Caco-2 (cell line): ENCODE data around the gene RASL11B. TPM values are rescaled to one million over a fixed set of nuclear protein-coding genes. Genes with fewer than 3 reads are reported as not detected.
"Not testable (repeated sequence)": the region's sequence is repeated elsewhere in the genome, so short reads cannot be mapped to it uniquely, and the experiment has no call there.

Experiments used
- BruUV-seq: library from RNA; stranded (reverse); fragments of 400-500 nt; replicated peaks from 2 replicates; lab custom pipeline; 2021; lab: Mats Ljungman, UMichigan
- CTCF ChIA-PET: fragments of 300-600 bp; sonication (Branson Sonifier 250); formaldehyde crosslinking; loops from one replicate; lab custom pipeline; 2022; ENCODE audit warnings: antibody characterized with exemption; lab: Charles Lee
- POLR2A ChIA-PET: fragments of 300-600 bp; sonication (Branson Sonifier 250); formaldehyde crosslinking; loops from one replicate; lab custom pipeline; 2022; ENCODE audit warnings: antibody characterized with exemption; lab: Charles Lee
- DNase-seq, 2 experiments: peaks; one replicate each; pipeline versions ENCODE4 v3.0.0 to v3.0.0-alpha.2; 2020 to 2022
- H3K27me3 ChIP-seq: replicated peaks from 2 replicates; pipeline ENCODE4 v1.6.0; 2011; ENCODE audit warnings: low read length; ENCODE audit not compliant: control insufficient read depth, insufficient read depth
- H3K36me3 ChIP-seq: 2 replicates; pipeline ENCODE4 v1.5.1; 2011; ENCODE audit warnings: low read length; ENCODE audit not compliant: control insufficient read depth, insufficient read depth
- H3K4me1 ChIP-seq: fragments of 250-450 bp; sonication (Bioruptor Pico); 2 replicates; pipeline ENCODE4 v1.5.1; 2020; ENCODE audit warnings: mild to moderate bottlenecking
- H3K4me3 ChIP-seq: 2 replicates; pipeline ENCODE4 v1.5.1; 2011; ENCODE audit warnings: low read depth, mild to moderate bottlenecking, control low read depth, low read length
- H3K9me3 ChIP-seq: fragments of 250-450 bp; sonication (Bioruptor Pico); 2 replicates; pipeline ENCODE4 v1.5.1; 2020; ENCODE audit warnings: mild to moderate bottlenecking, moderate library complexity
- H3K27ac Mint-ChIP-seq: one replicate; pipeline ENCODE4 v1.8.0; 2022; ENCODE audit warnings: mixed read lengths; ENCODE audit not compliant: unreplicated experiment
- H3K27me3 Mint-ChIP-seq: one replicate; pipeline ENCODE4 v1.8.0; 2022; ENCODE audit warnings: mixed read lengths; ENCODE audit not compliant: insufficient read depth, unreplicated experiment
- H3K36me3 Mint-ChIP-seq: one replicate; pipeline ENCODE4 v1.8.0; 2022; ENCODE audit warnings: mild to moderate bottlenecking, mixed read lengths; ENCODE audit not compliant: insufficient read depth, unreplicated experiment
- H3K4me1 Mint-ChIP-seq: one replicate; pipeline ENCODE4 v1.8.0; 2022; ENCODE audit warnings: low read depth, mixed read lengths; ENCODE audit not compliant: unreplicated experiment
- H3K4me3 Mint-ChIP-seq: one replicate; pipeline ENCODE4 v1.8.0; 2022; ENCODE audit warnings: mild to moderate bottlenecking, moderate library complexity, mixed read lengths; ENCODE audit not compliant: unreplicated experiment
- H3K9me3 Mint-ChIP-seq: one replicate; pipeline ENCODE4 v1.8.0; 2022; ENCODE audit warnings: mixed read lengths; ENCODE audit not compliant: unreplicated experiment
- CTCF ChIP-seq, 2 experiments: fragments of 200-600 bp in 1 of 2; IDR thresholded peaks; 1 replicate in 1 of 2; 2 replicates in 1 of 2; pipeline versions ENCODE4 v1.5.1 to v1.8.0; 2011 to 2022; ENCODE audit warnings: antibody characterized with exemption in 1 of 2, control low read depth in 1 of 2, inconsistent platforms in 1 of 2, low read depth in 1 of 2, low read length in 1 of 2, mild to moderate bottlenecking in 1 of 2, moderate library complexity in 1 of 2; ENCODE audit not compliant: insufficient read depth in 1 of 2, severe bottlenecking in 1 of 2, unreplicated experiment in 1 of 2
- intact Hi-C: fragments of 100-400 bp; cut with micrococcal nuclease; formaldehyde crosslinking; loops from one replicate; pipeline ENCODE4 v1.10.0; 2022; ENCODE audit not compliant: unreplicated experiment
- total RNA-seq: library from RNA; stranded (reverse); gene quantifications from 2 replicates; pipeline ENCODE4 v1.2.3, GENCODE V29; 2022

Gene RASL11B
- total RNA-seq, 1 experiment from 2014 or later: 23.3 TPM

GRCh38 chr4:52824603-52825459 lies 37.3 kb upstream of the RASL11B start:
- ChIA-PET POLR2A (no interaction called here), CTCF (no interaction called here)
- Mint-ChIP-seq H3K27ac (peak overlapping the region; percentile 63), H3K4me3 (peak overlapping the region; percentile 31), H3K9me3 (no peaks in the 10 kb centered on the region), H3K4me1 (peaks cover 6% of the 10 kb centered on the region), H3K27me3 (no peaks in the 10 kb centered on the region), H3K36me3 (no peaks in the 10 kb centered on the region)
- Histone ChIP-seq H3K27me3 (no peaks in the 10 kb centered on the region), H3K4me3 (no peak overlapping the region), H3K4me1 (peaks cover 34% of the 10 kb centered on the region), H3K9me3 (no peaks in the 10 kb centered on the region), H3K36me3 (no peaks in the 10 kb centered on the region)
- TF ChIP-seq CTCF (IDR thresholded peaks at IDR 0.05; ENCODE audit: insufficient read depth in 1 of 2, low read depth in 1 of 2, low read length in 1 of 2, severe bottlenecking in 1 of 2, unreplicated experiment in 1 of 2): no peak
- BruUV-seq: no TSS peak
- peak; percentile 51 to 72 for DNase-seq
- intact Hi-C loops: loop anchor here (2.0 kb wide), 1 partner anchor 36 kb away; no protein-coding TSS in a partner anchor

- POLR2A ChIA-PET: no interaction called here
- Histone ChIP-seq H3K27me3 (no peaks in the 10 kb centered on the region), H3K4me1 (peaks cover 34% of the 10 kb centered on the region), H3K9me3 (no peaks in the 10 kb centered on the region), H3K4me3 (no peak overlapping the region), H3K36me3 (no peaks in the 10 kb centered on the region)
- peak in 1 of 2 experiments; percentile 66 for DNase-seq
- peak overlapping the region; percentile 63 for H3K27ac Mint-ChIP-seq
- no TSS peak for BruUV-seq
- peaks cover 6% of the 10 kb centered on the region for H3K4me1 Mint-ChIP-seq
- CTCF ChIA-PET: no interaction called here
- intact Hi-C loops: loop anchor here (2.0 kb wide), 1 partner anchor 37 kb away; no protein-coding TSS in a partner anchor
- H3K4me3 Mint-ChIP-seq: peak overlapping the region; percentile 31
- H3K9me3 Mint-ChIP-seq: no peaks in the 10 kb centered on the region
- TF ChIP-seq CTCF (IDR thresholded peaks at IDR 0.05; ENCODE audit: insufficient read depth in 1 of 2, low read depth in 1 of 2, low read length in 1 of 2, severe bottlenecking in 1 of 2, unreplicated experiment in 1 of 2): no peak
- H3K36me3 Mint-ChIP-seq: no peaks in the 10 kb centered on the region
- no peaks in the 10 kb centered on the region for H3K27me3 Mint-ChIP-seq
Measured at GRCh38 chr4:52825460-52826090, 36.5 kb upstream of the RASL11B start.

GRCh38 chr4:52833941-52834525 lies 28.1 kb upstream of the RASL11B start:
- H3K9me3 ChIP-seq: no peaks in the 10 kb centered on the region
- BruUV-seq: no TSS peak
- no peak for TF ChIP-seq CTCF (IDR thresholded peaks at IDR 0.05; ENCODE audit: insufficient read depth in 1 of 2, low read depth in 1 of 2, low read length in 1 of 2, severe bottlenecking in 1 of 2, unreplicated experiment in 1 of 2)
- Mint-ChIP-seq H3K27ac (no peak overlapping the region), H3K9me3 (no peaks in the 10 kb centered on the region), H3K4me1 (peaks cover 14% of the 10 kb centered on the region), H3K4me3 (no peak overlapping the region), H3K27me3 (no peaks in the 10 kb centered on the region), H3K36me3 (no peaks in the 10 kb centered on the region)
- no peak overlapping the region for H3K4me3 ChIP-seq
- H3K27me3 ChIP-seq: no peaks in the 10 kb centered on the region
- DNase-seq: no peak
- POLR2A ChIA-PET: no interaction called here
- H3K4me1 ChIP-seq: peaks cover 17% of the 10 kb centered on the region
- H3K36me3 ChIP-seq: no peaks in the 10 kb centered on the region
- CTCF ChIA-PET: no interaction called here
- intact Hi-C loops: no loop called here

GRCh38 chr4:52834641-52835456 lies 27.3 kb upstream of the RASL11B start:
- H3K27ac Mint-ChIP-seq: not testable (repeated sequence)

More at GRCh38 chr4:52834641-52835456, 27.3 kb upstream of the RASL11B start:
- intact Hi-C loops, H3K27me3 Mint-ChIP-seq, H3K36me3 ChIP-seq, POLR2A ChIA-PET, H3K4me3 ChIP-seq, H3K9me3 ChIP-seq, H3K4me3 Mint-ChIP-seq, CTCF ChIA-PET, BruUV-seq, H3K36me3 Mint-ChIP-seq, H3K9me3 Mint-ChIP-seq, H3K27me3 ChIP-seq, DNase-seq: not testable (repeated sequence)
- H3K4me1 ChIP-seq: peaks cover 20% of the 10 kb centered on the region
- peaks cover 18% of the 10 kb centered on the region for H3K4me1 Mint-ChIP-seq
